Pancreas (tissue), 10 donors: ENCODE results near the gene BCL2L15. TPM values are rescaled to one million over a fixed set of nuclear protein-coding genes. Genes with fewer than 3 reads are reported as not detected.

Source experiments
- ATAC-seq, 4 donors: fragments of 200-7000 bp; cut with Tn5 transposase; one replicate each; pipeline versions ENCODE4 v1.8.0 to v1.9.1; 2020; ENCODE audit warnings: mild to moderate bottlenecking in 4 of 4, moderate library complexity in 4 of 4
- DNase-seq, 6 donors: peaks; one replicate each; pipeline ENCODE4 v3.0.0-alpha.2; 2020
- FAIRE-seq: peaks from 2 replicates; lab custom pipeline; 2012; peaks lifted over from hg19 to GRCh38; lab: Jason Lieb, UNC
- H3K27ac ChIP-seq, 4 donors: fragments of 200-600 bp; sonication (generic); 1 replicate in 3 of 4; 2 replicates in 1 of 4; pipeline versions ENCODE4 v1.5.0 to v1.8.0; 2020
- H3K27me3 ChIP-seq, 4 donors: fragments of 200-600 bp; one replicate each; pipeline ENCODE4 v1.8.0; 2021
- H3K36me3 ChIP-seq, 3 donors: fragments of 200-600 bp; sonication (generic) in 1 of 3; one replicate each; pipeline versions ENCODE4 v1.5.0 to v1.8.0; 2020 to 2021
- H3K4me1 ChIP-seq, 3 donors: fragments of 200-600 bp; one replicate each; pipeline ENCODE4 v1.8.0; 2021
- H3K4me3 ChIP-seq, 4 donors: fragments of 200-600 bp; sonication (generic) in 2 of 4; one replicate each; pipeline versions ENCODE4 v1.5.0 to v1.8.0; 2020 to 2021
- H3K9me3 ChIP-seq, 4 donors: fragments of 200-600 bp; one replicate each; pipeline ENCODE4 v1.8.0; 2021
- CTCF ChIP-seq, 4 donors: fragments of 200-600 bp; sonication (generic) in 3 of 4; IDR thresholded peaks; one replicate each; pipeline versions ENCODE4 v1.5.0 to v1.8.0; 2021; ENCODE audit warnings: antibody characterized with exemption in 4 of 4
- WGBS, 2 donors: extraction: QIAGEN DNeasy Blood & Tissue Kit; methylation state at CpG; one replicate each; pipeline ENCODE4 v1.1.7; 2013; 5-methylcytosine and 5-hydroxymethylcytosine counted together
- intact Hi-C, 3 donors: fragments of 100-400 bp; cut with DNase I; formaldehyde crosslinking; loops; one replicate each; pipeline versions ENCODE4 v1.11.1 to v1.14.2; 2022
- polyA plus RNA-seq, 2 donors: library from polyadenylated mRNA; stranded (reverse); fragments of 200-250 nt; gene quantifications; one replicate each; pipeline ENCODE4 v1.2.3, GENCODE V29; 2013
- total RNA-seq, 6 donors: library from RNA; stranded (reverse); fragmentation: NEBNext Ultra II Directional in 4 of 6; extraction: Animal tissue kit (Norgen Biotek cat#: 25700) in 4 of 6; gene quantifications; one replicate each; pipeline versions ENCODE4 v1.2.1 to v1.2.4, GENCODE V29; 2021 to 2023
- donor health status: healthy with polysubstance abuse.
- donor health status: DM: no; HTN: no; CAD: no; lungs with moderate emphysema.
- donor health status: DM: no; HTN: no; CAD: no.
- donor health status: control.
- donor health status: control.
- donor health status: Bipolar disorder and iron deficiency.
- donor health status: DM: yes; HTN: yes; CAD: no.
- donor health status: DM: no; HTN: no; CAD: no.
- donor health status: DM: no; HTN: no; CAD: no.
- donor health status: DM: yes; HTN: yes; CAD: no.

BCL2L15 gene
- total and polyA plus RNA-seq, 8 donors = 4.9 to 25.8 (median 15.1) TPM

- ATAC-seq (peak in 1 of 4 donors; percentile 52), DNase-seq (no peak), FAIRE-seq (no peak)
- H3K27me3 ChIP-seq = no peaks in the 10 kb centered on the region
- TF ChIP-seq CTCF (IDR thresholded peaks at IDR 0.05) = no peak
- intact Hi-C loops = no loop called here
- no peaks in the 10 kb centered on the region for H3K9me3 ChIP-seq
- H3K27ac ChIP-seq = no peak overlapping the region
- no peaks in the 10 kb centered on the region for H3K4me1 ChIP-seq
- H3K4me3 ChIP-seq = no peak overlapping the region
- WGBS, 2 donors = 76 to 86% methylated on average over 3 of the region's 3 CpGs
- no peaks in the 10 kb centered on the region for H3K36me3 ChIP-seq
Observed at GRCh38 chr1:113859478-113860175, 27.8 kb downstream of the BCL2L15 start.

- Histone ChIP-seq H3K9me3 (no peaks in the 10 kb centered on the region), H3K27me3 (no peaks in the 10 kb centered on the region), H3K4me1 (no peaks in the 10 kb centered on the region), H3K27ac (no peak overlapping the region), H3K36me3 (no peaks in the 10 kb centered on the region), H3K4me3 (no peak overlapping the region)
- DNase-seq = no peak
- intact Hi-C loops = no loop called here
- FAIRE-seq = no peak
- ATAC-seq = no peak
- 90% methylated on average over 1 of the region's 1 CpG for WGBS, 2 donors
- TF ChIP-seq CTCF (IDR thresholded peaks at IDR 0.05) = no peak
Observed at GRCh38 chr1:113858982-113859381, 28.4 kb downstream of the BCL2L15 start.

- no peaks in the 10 kb centered on the region for H3K27me3 ChIP-seq
- no peaks in the 10 kb centered on the region for H3K36me3 ChIP-seq
- H3K27ac ChIP-seq = no peak overlapping the region
- no peaks in the 10 kb centered on the region for H3K9me3 ChIP-seq
- no peak overlapping the region for H3K4me3 ChIP-seq
- TF ChIP-seq CTCF (IDR thresholded peaks at IDR 0.05) = no peak
- intact Hi-C loops = no loop called here
- ATAC-seq (no peak), FAIRE-seq (no peak), DNase-seq (no peak)
- no peaks in the 10 kb centered on the region for H3K4me1 ChIP-seq
- 80 to 92% methylated on average over 3 of the region's 3 CpGs for WGBS, 2 donors
Observed at GRCh38 chr1:113858418-113858817, 29.0 kb downstream of the BCL2L15 start.

- Histone ChIP-seq H3K36me3 (no peaks in the 10 kb centered on the region), H3K9me3 (no peaks in the 10 kb centered on the region), H3K4me3 (no peak overlapping the region), H3K27me3 (no peaks in the 10 kb centered on the region), H3K4me1 (no peaks in the 10 kb centered on the region), H3K27ac (no peak overlapping the region)
- TF ChIP-seq CTCF (IDR thresholded peaks at IDR 0.05) = no peak
- no peak for DNase-seq
- FAIRE-seq = no peak
- ATAC-seq = no peak
- intact Hi-C loops = no loop called here
- 60 to 74% methylated on average over 3 of the region's 3 CpGs for WGBS, 2 donors
Observed at GRCh38 chr1:113857776-113858175, 29.6 kb downstream of the BCL2L15 start.

GRCh38 chr1:113856401-113856790 lies 31.0 kb downstream of the BCL2L15 start:
- Histone ChIP-seq H3K4me3 (no peak overlapping the region), H3K27ac (no peak overlapping the region), H3K27me3 (no peaks in the 10 kb centered on the region), H3K36me3 (no peaks in the 10 kb centered on the region), H3K9me3 (no peaks in the 10 kb centered on the region), H3K4me1 (no peaks in the 10 kb centered on the region)
- ATAC-seq = no peak
- DNase-seq = no peak
- 93 to 94% methylated on average over 2 of the region's 2 CpGs for WGBS, 2 donors
- no peak for FAIRE-seq
- TF ChIP-seq CTCF (IDR thresholded peaks at IDR 0.05) = no peak
- intact Hi-C loops = no loop called here
